HG03558 (cell line): ENCODE results near the gene ACLY.
"Not testable (repeated sequence)": the region's sequence is repeated elsewhere in the genome, so short reads cannot be mapped to it uniquely, and the experiment has no call there.

Experiments used
- ATAC-seq: cut with Tn5 transposase; IDR thresholded peaks from one replicate; pipeline ENCODE4 v1.9.1; 2021; ENCODE audit warnings: moderate number of reproducible peaks; ENCODE audit not compliant: unreplicated experiment; ENCODE audit errors: extremely low read depth

The ACLY gene

GRCh38 chr17:41941168-41941567 is 22.4 kb upstream of the ACLY start:
- no peak for ATAC-seq

DNA sequence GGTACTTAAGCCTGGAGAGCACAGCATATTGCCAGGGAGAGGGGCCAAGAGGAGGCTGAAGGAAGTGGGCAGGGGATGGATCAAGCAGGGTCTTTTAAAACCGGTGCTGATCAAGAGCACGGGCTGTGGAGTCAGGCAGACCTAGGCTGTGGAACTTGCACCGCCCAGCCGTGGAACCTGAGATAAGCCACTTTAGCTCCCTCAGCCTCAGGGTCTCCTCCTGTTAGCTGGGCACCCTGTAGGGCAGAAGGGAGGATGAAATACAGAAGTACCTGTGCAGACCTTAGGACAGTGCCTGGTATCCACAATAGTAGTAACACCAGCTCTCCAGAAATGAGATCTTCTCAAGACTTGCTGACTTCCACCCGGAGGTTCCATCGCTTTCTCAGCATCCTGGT is 20.9 kb upstream of the ACLY start:
- no peak for ATAC-seq

DNA sequence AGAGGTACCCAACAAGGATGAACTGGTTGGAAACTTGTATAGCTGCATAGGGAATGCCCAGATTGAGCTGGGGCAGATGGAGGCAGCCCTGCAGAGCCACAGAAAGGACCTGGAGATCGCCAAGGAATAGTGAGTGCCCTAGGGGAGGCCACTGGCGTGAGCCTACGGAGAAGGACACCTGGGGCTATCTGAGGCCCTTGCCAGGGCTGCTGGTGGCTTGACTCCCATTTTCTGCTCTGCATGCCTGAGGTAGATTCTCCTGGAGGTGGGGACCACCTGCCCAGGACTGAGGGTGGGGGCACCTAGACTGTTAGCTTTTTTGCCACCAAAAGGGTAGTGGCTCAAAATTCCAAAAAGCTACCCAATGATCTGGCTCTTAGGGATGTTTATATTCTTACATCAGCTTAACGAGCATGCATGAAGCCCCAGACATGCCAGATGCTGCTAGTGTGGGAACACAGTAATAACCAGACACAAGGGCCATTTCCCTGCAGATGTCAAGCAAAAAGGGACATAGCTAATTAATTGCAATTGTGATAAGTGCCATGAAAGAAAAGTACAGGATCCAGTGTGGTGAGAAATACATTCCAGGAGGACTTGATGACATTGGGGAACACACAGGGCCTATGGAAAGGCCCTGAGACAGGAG is 20.4 kb upstream of the ACLY start:
- ATAC-seq = no peak

- ATAC-seq = no peak
Observed at GRCh38 chr17:41937970-41938954, 19.5 kb upstream of the ACLY start.

- ATAC-seq = no peak
Observed at GRCh38 chr17:41935641-41936040, 16.9 kb upstream of the ACLY start.

DNA sequence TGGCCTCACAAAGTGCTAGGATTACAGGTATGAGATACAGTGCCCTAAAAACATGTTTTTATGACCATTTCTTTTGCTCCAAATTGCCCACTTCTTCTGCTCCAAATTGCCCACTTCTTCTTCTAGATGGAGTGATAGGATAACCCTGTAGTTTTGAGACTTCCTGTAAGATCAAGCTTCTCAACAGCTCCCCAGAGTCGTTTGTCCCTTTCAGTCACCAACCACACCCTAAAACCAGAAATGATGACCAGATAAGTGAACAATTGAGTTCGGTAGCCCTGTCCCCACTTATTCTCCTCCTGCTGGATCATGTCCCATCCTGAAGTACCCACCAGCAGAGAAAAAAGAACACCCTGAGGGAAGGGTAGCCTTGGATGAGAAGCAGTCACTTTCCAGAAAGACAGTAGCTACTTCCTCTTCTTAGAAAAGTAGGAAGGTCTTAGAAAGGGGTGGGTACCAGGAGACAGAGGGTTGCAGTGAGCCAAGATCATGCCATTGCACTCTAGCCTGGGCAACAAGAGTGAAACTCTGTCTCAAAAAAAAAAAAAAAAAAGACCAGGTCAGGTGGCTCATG is 14.2 kb upstream of the ACLY start:
- no peak for ATAC-seq

GRCh38 chr17:41931715-41932114 is 13.0 kb upstream of the ACLY start:
- not testable (repeated sequence) for ATAC-seq

DNA sequence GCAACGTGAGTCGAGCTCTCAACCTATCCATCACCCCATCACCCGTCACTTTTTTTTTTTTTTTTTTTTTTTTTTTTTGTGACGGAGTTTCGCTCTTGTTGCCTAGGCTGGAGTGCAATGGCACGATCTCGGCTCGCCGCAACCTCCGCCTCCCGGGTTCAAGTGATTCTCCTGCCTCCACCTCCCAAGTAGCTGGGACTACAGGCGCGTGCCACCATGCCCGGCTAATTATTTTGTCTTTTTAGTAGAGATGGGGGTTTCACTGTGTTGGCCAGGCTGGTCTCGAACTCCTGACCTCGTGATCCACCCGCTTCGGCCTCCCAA is 12.0 kb upstream of the ACLY start:
- not testable (repeated sequence) for ATAC-seq

DNA sequence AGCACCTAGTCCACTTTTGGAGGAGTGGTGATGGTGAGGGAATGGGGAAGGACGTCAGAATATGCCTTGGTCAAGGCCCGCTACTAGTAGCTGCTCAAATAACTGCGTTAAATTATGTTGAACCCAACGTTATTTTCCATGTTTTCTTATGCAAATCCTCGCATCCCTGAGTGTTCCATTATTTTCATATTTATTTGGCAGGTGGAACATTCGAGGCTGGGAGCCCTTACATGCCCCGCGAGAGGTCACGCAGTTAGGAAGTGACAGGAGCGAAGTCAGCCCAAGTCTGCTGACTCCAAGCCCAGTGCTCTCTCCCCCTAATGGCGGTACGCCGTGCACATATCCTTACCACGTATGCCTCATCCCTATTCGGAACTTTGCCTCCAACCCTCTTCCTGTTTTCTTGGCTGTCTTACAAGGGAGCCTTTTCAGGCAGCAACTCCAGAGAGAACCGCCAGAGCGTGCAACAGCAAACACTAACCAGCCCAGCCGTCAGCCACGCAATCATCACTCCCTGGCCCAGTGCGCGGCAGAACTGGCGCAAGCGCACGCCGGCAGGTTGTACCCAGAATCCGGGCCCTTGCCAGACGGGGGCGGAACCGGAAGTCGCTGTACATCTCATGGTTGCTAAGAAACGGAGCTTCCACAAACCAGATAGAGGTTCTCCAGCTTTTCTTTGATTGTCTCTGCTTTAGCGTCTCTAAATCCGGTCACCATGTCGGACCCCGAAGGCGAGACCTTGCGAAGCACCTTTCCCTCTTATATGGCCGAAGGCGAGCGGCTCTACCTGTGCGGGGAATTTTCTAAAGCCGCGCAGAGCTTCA is 11.5 kb upstream of the ACLY start, which contains the start of gene ODAD4:
Gene ODAD4 (plus strand): TSS at position 609 of the 824 bp plus-strand sequence. CDS start 107 bp downstream, at position 716.
- no peak for ATAC-seq

GRCh38 chr17:41928693-41929251 is 10.0 kb upstream of the ACLY start:
- ATAC-seq = no peak

GRCh38 chr17:41925991-41926590 is 7.3 kb upstream of the ACLY start:
- no peak for ATAC-seq

DNA sequence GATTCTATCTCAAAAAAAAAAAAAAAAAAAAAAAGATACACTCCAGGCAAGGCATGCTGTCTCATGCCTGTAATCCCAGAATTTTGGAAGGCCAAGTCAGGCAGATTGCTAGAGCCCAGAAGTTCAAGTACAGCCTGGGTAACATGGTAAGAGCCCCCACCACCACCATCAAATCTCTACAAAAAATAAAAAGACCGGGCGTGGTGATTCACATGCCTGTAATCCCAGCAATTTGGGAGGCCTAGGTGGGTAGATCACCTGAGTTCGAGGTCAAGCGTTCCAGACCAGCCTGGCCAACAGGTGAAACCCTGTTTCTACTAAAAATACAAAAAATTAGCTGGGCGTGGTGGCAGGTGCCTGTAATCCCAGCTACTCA is 1.8 kb upstream of the ACLY start:
- ATAC-seq = no peak

- no peak for ATAC-seq
Observed at GRCh38 chr17:41919840-41920579, 1.3 kb upstream of the ACLY start.

GRCh38 chr17:41919165-41919817 is 540 bp upstream of the ACLY start:
- no peak for ATAC-seq

DNA sequence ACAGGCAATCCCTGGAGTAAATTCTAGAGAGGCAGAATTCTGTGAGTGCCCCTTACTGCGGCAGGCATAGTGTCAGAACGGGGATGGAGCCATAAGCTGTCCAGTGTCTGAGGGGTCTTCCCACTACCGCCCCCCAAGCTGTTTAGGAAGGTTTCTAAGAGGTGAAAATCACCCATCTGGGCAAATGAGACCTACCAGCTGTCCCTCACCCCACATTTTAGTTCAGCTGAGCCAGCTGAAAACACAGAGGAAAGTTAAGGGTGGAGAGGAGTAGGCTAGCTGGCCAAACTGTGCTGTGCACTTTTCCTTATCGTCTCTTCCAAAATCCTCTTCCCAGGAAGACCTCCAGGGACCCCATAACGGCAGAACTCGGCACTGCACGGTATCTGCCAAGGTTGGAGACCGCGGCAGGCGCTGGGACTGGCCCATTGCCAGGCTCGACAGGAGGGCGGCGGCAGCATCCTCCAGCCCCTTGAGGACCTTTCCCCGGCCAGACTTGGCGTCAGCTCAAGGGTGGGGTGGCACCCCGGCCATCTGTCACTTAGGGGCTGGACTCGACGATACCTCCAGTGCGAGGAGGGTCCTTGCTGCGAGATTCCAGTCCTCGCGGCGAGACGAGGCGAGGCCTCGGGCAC is 955 bp downstream of the ACLY start:
- no peak for ATAC-seq

- ATAC-seq = no peak
Observed at GRCh38 chr17:41917192-41917591, 1.6 kb downstream of the ACLY start.

- ATAC-seq = no peak
Observed at GRCh38 chr17:41915566-41915965, 3.2 kb downstream of the ACLY start.

DNA sequence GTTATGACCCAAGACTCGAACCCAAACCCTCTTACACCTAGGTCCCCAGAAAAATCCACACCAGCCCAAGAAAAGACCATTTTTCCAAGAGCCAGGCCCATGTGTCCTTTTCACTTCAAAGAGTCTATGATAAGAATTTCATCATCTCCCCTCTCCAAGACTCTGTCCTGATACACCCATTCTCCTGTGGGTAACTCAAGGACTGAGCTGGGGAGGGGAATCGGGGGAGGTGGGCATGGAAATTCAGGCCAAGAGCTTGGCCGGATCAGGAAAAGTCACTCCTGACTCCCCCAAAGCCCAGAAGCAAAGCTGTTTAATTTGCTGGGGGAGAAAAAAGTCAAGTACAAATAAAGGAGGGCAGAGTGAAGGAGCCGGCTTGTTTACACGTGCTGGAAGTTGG is 3.7 kb downstream of the ACLY start:
- ATAC-seq = no peak
